Hindlimb muscle (tissue), 1 donor: ENCODE measurements around the gene SMIM9. TPM values are rescaled to one million over a fixed set of nuclear protein-coding genes. Genes with fewer than 3 reads are reported as not detected.
"Not testable (repeated sequence)": the region's sequence is repeated elsewhere in the genome, so short reads cannot be mapped to it uniquely, and the experiment has no call there.

Source experiments
- DNase-seq: peaks from one replicate; pipeline ENCODE4 v3.0.0-alpha.2; 2013
- polyA plus RNA-seq: library from polyadenylated mRNA; unstranded; fragments of 120-200 nt; gene quantifications from one replicate; pipeline ENCODE4 v1.2.1, GENCODE V29; 2013; ENCODE audit not compliant: insufficient read length

The SMIM9 gene
- not detected for polyA plus RNA-seq

DNA sequence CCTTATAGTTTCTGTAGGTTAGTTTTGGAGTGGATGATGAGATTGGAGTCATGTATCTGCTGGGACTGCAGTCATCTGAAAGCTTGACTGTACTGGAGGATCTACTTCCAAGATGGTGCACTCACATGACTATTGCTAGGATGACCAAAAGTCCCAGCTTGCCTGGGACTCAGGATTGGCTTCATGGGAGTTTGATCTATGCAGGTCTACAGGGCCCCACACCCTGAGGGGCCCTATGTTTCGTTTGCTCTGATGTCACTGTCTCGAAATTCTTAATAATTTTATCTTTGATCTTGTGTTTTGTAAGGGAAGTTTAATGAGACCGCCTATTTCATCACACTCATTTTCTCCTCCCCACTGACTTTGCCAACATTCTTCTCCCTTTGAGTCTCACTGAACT is at the start of gene SMIM9:
Gene SMIM9 (minus strand): TSS at position 101 of the 400 bp plus-strand sequence. CDS start 3,806 bp downstream, outside the sequence.
- DNase-seq: no peak

DNA sequence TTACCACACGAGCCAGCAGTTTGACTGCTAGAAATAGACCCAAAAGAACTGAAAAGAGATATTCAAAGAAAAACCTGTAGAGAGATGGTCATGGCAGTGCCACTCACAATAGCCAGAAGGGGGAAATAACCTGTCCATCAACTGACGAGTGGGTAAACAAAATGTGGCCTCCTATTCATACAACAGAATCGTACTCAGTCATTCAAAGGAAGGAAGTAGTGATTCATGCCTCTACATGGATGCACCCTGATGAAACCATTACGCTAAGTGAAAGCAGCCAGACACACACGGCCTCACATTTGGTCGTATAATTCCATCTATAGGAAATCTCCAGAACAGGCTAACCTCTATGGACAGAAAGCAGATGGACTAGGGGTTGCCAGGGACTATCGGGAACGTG is 49.6 kb upstream of the SMIM9 start:
- not testable (repeated sequence) for DNase-seq

DNA sequence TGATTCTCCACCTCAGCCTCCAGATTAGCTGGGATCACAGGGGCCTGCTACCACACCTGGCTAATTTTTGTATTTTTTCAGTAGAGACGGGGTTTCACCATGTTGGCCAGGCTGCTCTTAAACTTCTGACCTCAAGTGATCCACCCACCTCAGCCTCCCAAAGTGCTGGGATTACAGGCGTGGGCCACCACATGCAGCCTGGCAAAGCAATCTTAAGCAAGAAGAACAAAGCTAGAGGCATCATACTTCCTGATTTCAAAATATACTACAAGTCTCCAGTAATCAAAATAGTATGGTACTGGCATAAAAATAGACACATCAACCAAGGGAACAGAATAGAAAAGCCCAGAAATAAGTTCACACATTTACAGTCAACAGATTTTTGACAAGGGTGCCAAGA is 38.9 kb upstream of the SMIM9 start:
- no peak for DNase-seq

- DNase-seq: not testable (repeated sequence)
Measured at GRCh38 chrX:154868522-154868921, 34.1 kb upstream of the SMIM9 start.

- no peak for DNase-seq
Measured at GRCh38 chrX:154855256-154855655, 20.8 kb upstream of the SMIM9 start.

GRCh38 chrX:154850957-154851611 is 16.6 kb upstream of the SMIM9 start:
- DNase-seq: no peak

DNA sequence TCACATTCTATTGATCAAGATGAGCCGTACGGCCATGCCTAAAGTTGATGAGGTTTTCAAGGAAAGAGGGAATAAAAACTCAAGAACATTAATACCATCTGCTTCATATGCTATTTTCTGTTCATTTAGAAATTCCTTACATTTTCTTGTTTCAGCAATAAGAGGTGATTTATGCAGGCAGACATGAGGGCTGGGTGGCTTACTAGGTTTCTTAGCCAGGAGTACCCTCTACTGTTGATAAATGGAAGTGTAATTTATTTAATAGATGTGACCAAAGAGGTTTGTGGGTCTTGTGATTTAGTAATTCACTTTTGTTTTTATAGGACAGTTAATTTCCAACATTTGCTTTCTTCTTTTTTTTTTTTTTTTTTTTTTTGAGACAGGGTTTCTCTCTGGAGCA is 6.4 kb upstream of the SMIM9 start:
- DNase-seq: peak; percentile 29

DNA sequence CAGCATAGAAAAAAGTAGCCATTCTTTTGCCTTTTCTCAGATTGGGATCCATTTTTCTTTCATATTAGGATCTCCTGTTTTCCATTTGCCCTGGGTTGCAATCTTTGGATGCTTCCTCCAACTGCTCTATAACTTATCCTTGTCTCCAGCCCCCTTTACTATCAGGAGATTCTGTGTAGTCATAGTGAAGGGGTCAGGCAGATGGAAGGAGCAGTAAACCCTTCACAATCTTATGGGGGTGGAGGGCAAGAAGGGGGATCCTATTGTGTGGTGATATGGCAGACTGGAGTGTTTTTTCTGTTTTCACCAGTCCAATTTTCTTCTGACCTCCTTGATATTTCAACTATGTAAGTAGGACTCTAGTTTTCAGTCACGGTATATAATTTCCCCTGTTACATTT is 1.7 kb upstream of the SMIM9 start:
- DNase-seq: no peak

DNA sequence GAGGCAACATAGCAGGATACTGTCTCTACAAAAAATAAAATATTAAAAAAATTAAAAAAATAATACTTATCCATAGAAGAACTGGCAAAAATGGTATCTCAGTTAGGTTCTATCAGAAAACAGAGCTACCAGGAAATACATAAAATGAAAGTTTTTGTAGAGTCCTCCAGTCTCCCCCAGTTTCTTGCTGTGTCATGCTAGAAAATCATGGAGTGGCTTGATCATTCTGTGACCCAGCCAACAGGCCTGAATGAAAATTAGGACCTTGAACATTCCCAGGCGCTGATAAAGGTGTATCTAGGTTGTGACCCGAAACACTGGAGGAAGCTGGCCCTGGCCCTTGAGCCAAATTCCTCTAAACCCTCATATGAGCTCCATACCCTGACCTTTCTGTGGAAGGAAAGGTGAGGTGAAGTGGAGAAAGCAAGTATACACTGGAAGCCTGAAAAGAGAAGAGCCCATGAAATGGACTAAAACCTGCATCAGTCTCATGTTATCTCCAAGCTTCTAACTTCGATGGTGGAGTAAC is 652 bp downstream of the SMIM9 start:
- DNase-seq: no peak

- no peak for DNase-seq
Measured at GRCh38 chrX:154829926-154830442, 4.5 kb downstream of the SMIM9 start.

DNA sequence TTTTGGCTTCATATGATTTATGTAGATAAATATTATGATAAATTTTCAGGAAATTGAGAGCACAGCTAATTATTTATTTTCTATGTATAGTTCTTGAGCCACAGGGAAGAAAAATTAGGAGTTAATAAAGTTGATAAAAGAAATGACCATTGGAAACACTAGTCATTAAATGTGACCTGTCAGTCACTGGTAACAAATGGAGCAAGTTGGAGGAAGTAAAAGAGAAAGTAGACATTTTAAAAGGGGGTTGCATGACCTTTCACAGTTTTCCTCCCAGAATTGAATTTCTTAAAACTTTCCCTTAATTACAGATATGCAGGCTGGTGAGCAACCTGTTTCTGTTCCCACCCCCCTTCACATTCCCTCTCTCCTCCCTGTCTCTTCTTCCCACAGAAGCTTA is 5.3 kb downstream of the SMIM9 start:
- DNase-seq: no peak

- no peak for DNase-seq
Measured at GRCh38 chrX:154828016-154828408, 6.5 kb downstream of the SMIM9 start.

DNA sequence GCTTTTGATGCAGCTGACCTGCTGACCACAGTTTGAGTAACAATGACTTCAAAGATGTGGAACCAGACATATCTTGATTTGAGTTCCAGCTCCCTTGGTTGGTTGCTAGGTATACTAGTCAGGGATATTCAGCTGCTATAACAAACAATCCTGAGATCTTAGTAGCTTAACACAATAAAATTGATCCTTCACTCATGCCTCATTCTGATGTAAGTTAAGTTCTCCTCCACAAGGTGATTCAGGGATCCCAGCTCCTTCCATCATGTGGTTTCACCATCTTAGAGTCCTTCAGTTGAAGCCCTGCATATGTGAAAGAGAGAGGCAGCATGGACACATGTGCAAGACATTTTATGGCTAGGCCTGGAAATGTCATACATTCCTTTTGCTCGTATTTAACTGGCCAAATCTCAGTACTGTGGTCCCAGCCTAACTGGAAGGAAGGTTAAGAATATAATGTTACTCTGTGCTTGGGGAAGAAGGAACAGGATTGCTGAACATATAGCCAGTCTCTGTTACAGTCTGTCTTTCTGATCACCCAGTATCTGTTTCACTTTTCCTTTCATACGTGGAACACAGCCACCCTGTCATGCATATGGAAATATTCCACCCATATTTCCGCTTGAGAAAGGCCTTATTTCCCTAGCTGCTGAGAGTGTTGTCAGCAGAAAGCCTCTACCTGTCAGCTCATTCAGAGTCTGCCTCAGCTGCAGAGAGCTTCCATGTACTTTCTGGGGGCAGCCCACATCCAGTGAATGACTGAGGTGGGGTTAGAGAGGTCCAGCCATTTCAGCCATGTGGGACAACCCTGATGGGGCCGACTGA is 7.1 kb downstream of the SMIM9 start:
- DNase-seq: peak; percentile 2

- not testable (repeated sequence) for DNase-seq
Measured at GRCh38 chrX:154825586-154825985, 8.9 kb downstream of the SMIM9 start.

DNA sequence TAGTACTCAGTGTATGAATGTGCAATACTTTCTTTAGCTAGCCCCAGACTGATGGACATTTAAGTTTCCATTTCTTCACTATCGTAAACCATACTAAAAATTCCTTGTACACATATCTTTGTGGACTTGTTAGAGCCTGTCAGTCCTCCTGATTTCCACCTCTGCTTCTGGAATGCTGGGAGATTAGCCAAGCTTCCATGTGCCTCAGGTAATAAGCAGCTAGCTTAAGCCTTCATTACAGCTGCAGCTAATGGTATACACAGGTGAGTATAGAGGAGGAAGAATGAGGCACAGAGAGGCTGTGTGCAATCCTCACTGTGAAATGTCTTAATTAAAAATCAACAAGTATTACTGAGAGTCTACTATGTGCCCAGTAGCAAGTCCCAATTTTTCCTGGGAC is 9.8 kb downstream of the SMIM9 start:
- no peak for DNase-seq

GRCh38 chrX:154822029-154822428 is 12.4 kb downstream of the SMIM9 start:
- DNase-seq: no peak

DNA sequence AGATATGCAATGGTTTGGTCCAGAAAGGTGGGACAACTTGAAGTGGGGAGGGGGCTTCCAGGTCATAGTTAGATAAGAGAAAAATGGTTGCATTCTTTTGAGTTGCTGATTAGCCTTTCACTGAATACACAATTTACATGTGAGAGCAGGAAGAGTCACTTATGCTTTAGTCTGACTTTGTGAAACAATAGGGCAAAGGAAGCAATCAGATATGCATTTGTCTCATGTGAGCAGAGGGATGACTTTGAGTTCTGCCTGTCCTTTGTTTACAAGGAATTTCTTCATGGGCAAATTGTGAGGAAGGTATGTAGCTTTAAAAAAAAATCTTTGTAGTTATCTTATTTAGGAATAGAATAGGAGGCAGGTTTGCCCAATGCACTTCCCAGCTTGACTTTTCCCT is 12.9 kb downstream of the SMIM9 start:
- no peak for DNase-seq

DNA sequence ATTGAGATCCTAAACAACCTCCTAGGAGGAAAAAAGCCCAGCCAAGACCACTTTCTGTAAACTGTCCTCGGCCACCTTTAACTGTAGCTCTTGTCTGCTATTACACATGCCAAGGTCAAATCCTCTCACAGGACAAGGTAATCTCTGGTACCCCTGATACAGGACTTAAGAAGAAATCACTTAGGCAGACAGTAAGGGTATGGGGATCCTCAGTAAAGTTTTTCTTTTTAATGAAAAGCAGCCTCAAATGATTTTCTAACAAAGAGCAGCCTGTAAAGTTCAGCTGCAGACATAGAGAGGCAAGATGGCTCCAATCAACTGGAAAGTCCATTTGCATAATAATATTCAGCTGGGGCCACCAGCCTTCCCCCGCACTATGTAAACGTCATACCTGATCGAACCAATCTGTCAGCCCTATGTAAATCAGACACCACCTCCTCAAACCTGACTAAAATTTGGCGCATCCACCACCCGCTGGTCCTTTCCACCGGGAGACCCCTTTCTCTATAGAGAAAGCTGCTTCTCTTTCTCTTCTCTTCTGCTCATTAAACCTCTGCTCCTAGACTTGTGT is 14.6 kb downstream of the SMIM9 start:
- no peak for DNase-seq

- no peak for DNase-seq
Measured at GRCh38 chrX:154818916-154819770, 15.3 kb downstream of the SMIM9 start.

DNA sequence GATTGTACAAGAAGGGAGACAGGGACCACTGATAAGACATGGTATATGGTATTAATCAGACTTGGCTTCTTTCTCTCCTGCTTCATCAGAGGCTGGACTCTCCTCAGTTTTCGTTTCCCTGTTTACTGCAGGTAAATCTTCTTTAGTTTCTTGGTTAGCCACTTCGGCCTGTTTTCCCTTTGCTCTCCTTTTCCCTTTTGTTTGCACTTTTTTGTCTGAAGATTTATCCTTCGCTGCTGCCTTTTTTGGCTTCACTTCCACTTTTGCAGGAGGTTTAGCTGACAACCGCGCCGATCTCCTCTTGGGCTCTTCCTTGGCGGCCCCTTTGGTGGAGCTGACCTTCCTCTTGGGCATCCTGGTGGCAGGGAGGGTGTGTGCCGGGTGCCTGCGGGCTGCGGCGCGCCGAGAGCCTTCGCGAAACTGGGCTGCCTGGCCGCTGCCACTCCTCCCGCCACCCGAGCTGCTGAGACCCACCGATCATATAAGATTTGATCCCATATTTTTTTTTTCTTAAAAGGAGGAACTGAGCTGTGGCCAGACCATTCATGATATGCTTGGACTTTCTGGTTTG is 17.3 kb downstream of the SMIM9 start:
- not testable (repeated sequence) for DNase-seq

DNA sequence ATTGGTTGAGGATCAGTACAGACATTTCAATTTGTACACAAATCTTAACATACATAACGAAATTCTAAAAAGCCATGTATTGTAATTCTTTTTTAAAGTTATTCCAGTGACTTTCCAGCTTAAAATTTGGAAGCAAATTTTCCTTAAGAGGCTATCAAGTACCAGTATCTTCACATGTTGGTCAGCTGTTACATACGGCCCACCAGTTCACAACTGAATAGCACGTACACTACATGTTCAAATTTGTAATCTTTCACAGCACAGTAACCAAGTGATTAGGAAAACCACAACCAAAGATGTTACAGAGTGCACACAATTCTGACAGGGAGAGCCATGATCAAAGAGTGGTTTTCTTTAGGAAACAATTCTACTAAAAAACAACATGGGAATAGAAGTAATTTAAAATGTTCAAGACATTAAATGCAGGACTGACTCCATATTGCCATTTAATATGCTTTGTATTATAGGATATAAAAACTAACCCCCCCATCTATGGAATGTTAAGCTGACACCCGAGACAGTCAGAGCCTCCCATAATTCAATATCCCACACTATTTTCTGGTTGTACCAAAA is 18.1 kb downstream of the SMIM9 start:
- DNase-seq: not testable (repeated sequence)
